DND-41 (cell line): ENCODE data around the gene IGSF23.

ENCODE experiments used
- ATAC-seq: fragments of 200-7000 bp; cut with Tn5 transposase; 3 replicates; pipeline ENCODE4 v1.9.1; 2021; ENCODE audit warnings: low read depth; ENCODE audit not compliant: insufficient read depth
- DNase-seq: peaks from one replicate; pipeline ENCODE4 v3.0.0-alpha.2; 2020
- H2AFZ ChIP-seq: 2 replicates; pipeline ENCODE4 v1.6.0; 2012; ENCODE audit warnings: low read depth, low read length
- H3K27ac ChIP-seq: 2 replicates; pipeline ENCODE4 v1.5.1; 2012; ENCODE audit warnings: low read length, inconsistent platforms
- H3K27me3 ChIP-seq: fragments of 200-600 bp; sonication (generic); 2 replicates; pipeline ENCODE4 v1.6.0; 2012; ENCODE audit warnings: low read length, mild to moderate bottlenecking, inconsistent platforms; ENCODE audit not compliant: insufficient read depth, poor library complexity
- H3K36me3 ChIP-seq: 2 replicates; pipeline ENCODE4 v1.5.1; 2012; ENCODE audit warnings: low read length, inconsistent platforms; ENCODE audit not compliant: insufficient read depth
- H3K4me1 ChIP-seq: 2 replicates; pipeline ENCODE4 v1.5.1; 2012; ENCODE audit warnings: mild to moderate bottlenecking, low read length; ENCODE audit not compliant: insufficient read depth
- H3K4me2 ChIP-seq: 2 replicates; pipeline ENCODE4 v1.6.0; 2012; ENCODE audit warnings: mild to moderate bottlenecking, moderate library complexity, low read length, inconsistent platforms; ENCODE audit not compliant: insufficient read depth
- H3K4me3 ChIP-seq, 2 experiments: fragments of 200-600 bp in 1 of 2; shearing (Covaris generic) in 1 of 2; 2 replicates each; pipeline ENCODE4 v1.5.1; 2012 to 2016; ENCODE audit warnings: inconsistent platforms in 2 of 2, low read length in 2 of 2, mild to moderate bottlenecking in 2 of 2, low read depth in 1 of 2, moderate library complexity in 1 of 2
- H3K79me2 ChIP-seq: 2 replicates; pipeline ENCODE4 v1.6.0; 2012; ENCODE audit warnings: low read length, inconsistent platforms; ENCODE audit not compliant: insufficient read depth
- H3K9ac ChIP-seq: 2 replicates; pipeline ENCODE4 v1.6.0; 2012; ENCODE audit warnings: low read depth, mild to moderate bottlenecking, inconsistent platforms, low read length, moderate library complexity
- H3K9me3 ChIP-seq: 2 replicates; pipeline ENCODE4 v1.5.1; 2012; ENCODE audit warnings: low read length, moderate library complexity, mild to moderate bottlenecking, inconsistent platforms; ENCODE audit not compliant: insufficient read depth, severe bottlenecking
- H4K20me1 ChIP-seq: 2 replicates; pipeline ENCODE4 v1.6.0; 2012; ENCODE audit warnings: low read length; ENCODE audit not compliant: insufficient read depth
- CTCF ChIP-seq: IDR thresholded peaks from 2 replicates; pipeline ENCODE4 v1.5.1; 2012; ENCODE audit warnings: borderline replicate concordance, low read length, moderate library complexity, mild to moderate bottlenecking; ENCODE audit not compliant: poor library complexity, severe bottlenecking; ENCODE audit errors: extremely low read depth
- EZH2 ChIP-seq: IDR thresholded peaks from 3 replicates; pipeline ENCODE4 v1.6.1; 2012; ENCODE audit warnings: borderline replicate concordance, low read depth, mild to moderate bottlenecking, moderate library complexity, low read length, inconsistent platforms; ENCODE audit not compliant: severe bottlenecking

Gene IGSF23

DNA sequence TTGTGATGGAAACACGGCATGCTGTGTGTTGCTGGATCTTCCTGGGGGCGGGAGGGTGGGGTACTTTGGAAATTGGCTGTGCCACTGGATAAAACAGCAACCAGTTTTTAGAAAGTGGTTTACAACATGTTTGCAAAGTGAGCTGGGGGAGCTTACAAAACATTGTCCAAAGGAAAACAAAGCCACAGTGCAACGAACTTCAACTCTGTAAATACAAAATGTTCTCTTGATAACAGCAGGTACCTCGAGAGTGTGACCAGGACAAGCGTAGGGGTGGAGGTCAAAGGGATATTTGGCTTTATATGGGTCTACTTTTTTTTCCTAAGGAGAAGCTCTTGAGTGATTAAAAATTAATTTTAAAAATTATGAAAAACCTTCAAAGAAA, 2.5 kb downstream of the IGSF23 start:
- no peak overlapping the region for H2AFZ ChIP-seq
- peaks cover 5% of the 10 kb centered on the region for H3K27me3 ChIP-seq
- H3K36me3 ChIP-seq: no peaks in the 10 kb centered on the region
- ATAC-seq (no peak), DNase-seq (no peak)
- H3K4me3 ChIP-seq: no peak overlapping the region
- H3K9ac ChIP-seq: no peak overlapping the region
- H3K4me2 ChIP-seq: no peak overlapping the region
- no peaks in the 10 kb centered on the region for H3K9me3 ChIP-seq
- H3K27ac ChIP-seq: no peak overlapping the region
- no peaks in the 10 kb centered on the region for H3K79me2 ChIP-seq
- H4K20me1 ChIP-seq: no peaks in the 10 kb centered on the region
- no peaks in the 10 kb centered on the region for H3K4me1 ChIP-seq
- TF ChIP-seq EZH2: no peak
- no peak for TF ChIP-seq CTCF

DNA sequence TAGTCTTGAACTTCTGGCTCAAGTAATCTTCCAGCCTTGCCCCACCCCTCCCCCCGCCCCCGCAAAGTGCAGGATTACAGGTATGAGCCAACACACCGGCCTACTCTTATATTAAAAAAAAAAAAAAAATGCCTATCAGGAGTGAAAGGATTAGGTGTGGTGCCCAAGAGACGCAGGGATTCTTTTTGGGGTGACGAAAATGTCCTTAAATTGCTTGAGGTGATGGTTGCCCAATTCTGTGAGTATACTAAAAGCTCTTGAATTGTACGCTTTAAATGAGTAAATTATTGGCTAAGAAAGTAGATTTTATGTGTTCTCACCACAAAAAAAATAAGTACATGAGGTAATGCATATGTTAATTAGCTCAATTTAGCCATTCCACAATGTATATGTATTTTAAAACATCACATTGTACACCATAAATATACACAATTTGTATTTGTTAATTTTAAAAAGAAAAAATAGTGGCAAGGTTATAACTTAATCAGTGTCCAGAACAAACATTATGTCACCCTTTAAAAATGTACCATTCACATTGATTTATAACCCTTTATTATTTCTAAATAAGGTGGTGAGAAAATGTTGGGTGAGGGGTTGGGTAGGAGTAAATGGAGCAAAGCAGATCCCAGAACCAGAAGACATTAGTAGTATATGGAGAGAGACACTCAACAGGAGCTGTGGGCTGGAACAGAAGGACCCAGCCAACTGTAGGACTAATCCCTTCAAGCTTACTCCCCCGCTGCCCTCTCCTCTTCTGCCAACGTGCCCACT, 3.9 kb downstream of the IGSF23 start:
- H4K20me1 ChIP-seq: no peaks in the 10 kb centered on the region
- H3K27me3 ChIP-seq: peaks cover 4% of the 10 kb centered on the region
- H3K27ac ChIP-seq: no peak overlapping the region
- no peaks in the 10 kb centered on the region for H3K79me2 ChIP-seq
- ATAC-seq: no peak
- H3K9me3 ChIP-seq: no peaks in the 10 kb centered on the region
- no peaks in the 10 kb centered on the region for H3K4me1 ChIP-seq
- DNase-seq: no peak
- H3K4me2 ChIP-seq: no peak overlapping the region
- H3K4me3 ChIP-seq: no peak overlapping the region
- no peak overlapping the region for H3K9ac ChIP-seq
- TF ChIP-seq CTCF (no peak), EZH2 (no peak)
- no peak overlapping the region for H2AFZ ChIP-seq
- H3K36me3 ChIP-seq: no peaks in the 10 kb centered on the region

GRCh38 chr19:44618640-44619357, 5.4 kb downstream of the IGSF23 start:
- H4K20me1 ChIP-seq: no peaks in the 10 kb centered on the region
- no peaks in the 10 kb centered on the region for H3K79me2 ChIP-seq
- ATAC-seq (no peak), DNase-seq (no peak)
- no peaks in the 10 kb centered on the region for H3K36me3 ChIP-seq
- no peak overlapping the region for H2AFZ ChIP-seq
- H3K27me3 ChIP-seq: no peaks in the 10 kb centered on the region
- H3K4me1 ChIP-seq: no peaks in the 10 kb centered on the region
- TF ChIP-seq EZH2 (no peak), CTCF (no peak)
- H3K9me3 ChIP-seq: no peaks in the 10 kb centered on the region
- no peak overlapping the region for H3K9ac ChIP-seq
- no peak overlapping the region for H3K4me2 ChIP-seq
- H3K4me3 ChIP-seq: no peak overlapping the region
- H3K27ac ChIP-seq: no peak overlapping the region
